OCI-LY3 (cell line): ENCODE measurements around the gene PRODH.

ENCODE experiments used
- H2AFZ ChIP-seq: fragments of 200-600, 300-600 bp; shearing (Covaris generic); 2 replicates; pipeline ENCODE4 v1.6.0; 2014; ENCODE audit warnings: antibody characterized with exemption, low read depth, low read length
- H3K27ac ChIP-seq: fragments of 200-600, 300-600 bp; sonication (generic); 2 replicates; pipeline ENCODE4 v1.5.1; 2014; ENCODE audit warnings: mild to moderate bottlenecking, low read length, moderate library complexity, mixed read lengths
- H3K27me3 ChIP-seq: fragments of 200-600, 300-600 bp; sonication (generic); 2 replicates; pipeline ENCODE4 v1.6.1; 2014; ENCODE audit warnings: low read depth, low read length, mixed read lengths
- H3K36me3 ChIP-seq: fragments of 200-600, 300-600 bp; sonication (generic); replicated peaks from 2 replicates; pipeline ENCODE3; 2014; ENCODE audit warnings: low read depth, low read length, mixed read lengths
- H3K4me1 ChIP-seq: fragments of 300-600, 200-600 bp; sonication (generic); 2 replicates; pipeline ENCODE4 v1.6.1; 2014; ENCODE audit warnings: low read length, mixed read lengths
- H3K4me2 ChIP-seq: fragments of 200-600, 300-600 bp; sonication (generic); 2 replicates; pipeline ENCODE4 v1.6.1; 2014; ENCODE audit warnings: low read length, mixed read lengths
- H3K4me3 ChIP-seq: fragments of 300-600, 200-600 bp; sonication (generic); 2 replicates; pipeline ENCODE4 v1.5.1; 2014; ENCODE audit warnings: antibody characterized with exemption, mild to moderate bottlenecking, low read length, moderate library complexity
- H3K79me2 ChIP-seq: fragments of 300-600, 200-600 bp; shearing (Covaris generic); 2 replicates; pipeline ENCODE4 v1.6.1; 2014; ENCODE audit warnings: mild to moderate bottlenecking, low read length, mixed read lengths
- H3K9ac ChIP-seq: fragments of 300-600, 200-600 bp; shearing (Covaris generic); 2 replicates; pipeline ENCODE4 v1.6.0; 2014; ENCODE audit warnings: mild to moderate bottlenecking, low read length, moderate library complexity
- H3K9me3 ChIP-seq: fragments of 200-600, 300-600 bp; shearing (Covaris generic); 2 replicates; pipeline ENCODE4 v1.6.1; 2014; ENCODE audit warnings: low read length, mixed read lengths; ENCODE audit not compliant: insufficient read depth
- H4K20me1 ChIP-seq: fragments of 200-600, 300-600 bp; sonication (generic); 2 replicates; pipeline ENCODE4 v1.6.1; 2016; ENCODE audit warnings: low read length, mixed read lengths; ENCODE audit not compliant: insufficient read depth
- CTCF ChIP-seq: fragments of 200-600, 300-600 bp; sonication (generic); IDR thresholded peaks from 2 replicates; pipeline ENCODE4 v1.5.1; 2014; ENCODE audit warnings: antibody characterized with exemption, low read length, low read depth
- EZH2phosphoT487 ChIP-seq: fragments of 200-600 bp; shearing (Covaris generic); IDR thresholded peaks from 2 replicates; pipeline ENCODE4 v1.6.1; 2018; ENCODE audit warnings: antibody characterized with exemption, mixed run types, low read depth

The PRODH gene

DNA sequence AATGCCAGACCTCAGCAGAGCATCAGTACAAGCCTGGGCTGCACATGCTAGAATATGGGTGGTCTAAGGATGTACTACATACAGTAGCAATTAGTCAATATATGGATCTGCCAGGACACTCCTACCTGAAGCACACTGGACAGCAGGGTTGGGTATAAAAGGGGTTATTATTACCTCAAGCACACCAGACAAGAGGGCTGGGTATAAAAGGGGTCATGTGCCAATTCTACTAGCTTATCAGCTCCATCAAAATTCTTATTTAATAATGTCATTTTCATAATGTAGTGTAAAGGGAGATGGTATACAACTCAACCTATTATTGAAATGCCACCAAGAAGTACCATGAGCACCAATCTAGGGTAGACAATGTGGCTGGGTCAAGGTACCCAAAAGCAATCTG is 44.7 kb upstream of the PRODH start:
- Histone ChIP-seq H3K4me2 (no peak overlapping the region), H3K9me3 (peaks cover 4% of the 10 kb centered on the region; the same call in 1 of the 2 replicates), H3K4me3 (no peak overlapping the region), H3K27me3 (no peaks in the 10 kb centered on the region; the same call in 1 of the 2 replicates), H3K27ac (no peak overlapping the region), H3K79me2 (no peaks in the 10 kb centered on the region), H3K36me3 (no peaks in the 10 kb centered on the region), H2AFZ (no peak overlapping the region), H3K9ac (no peak overlapping the region), H3K4me1 (no peaks in the 10 kb centered on the region), H4K20me1 (no peaks in the 10 kb centered on the region)
- TF ChIP-seq EZH2phosphoT487 = no peak
- no peak for TF ChIP-seq CTCF

DNA sequence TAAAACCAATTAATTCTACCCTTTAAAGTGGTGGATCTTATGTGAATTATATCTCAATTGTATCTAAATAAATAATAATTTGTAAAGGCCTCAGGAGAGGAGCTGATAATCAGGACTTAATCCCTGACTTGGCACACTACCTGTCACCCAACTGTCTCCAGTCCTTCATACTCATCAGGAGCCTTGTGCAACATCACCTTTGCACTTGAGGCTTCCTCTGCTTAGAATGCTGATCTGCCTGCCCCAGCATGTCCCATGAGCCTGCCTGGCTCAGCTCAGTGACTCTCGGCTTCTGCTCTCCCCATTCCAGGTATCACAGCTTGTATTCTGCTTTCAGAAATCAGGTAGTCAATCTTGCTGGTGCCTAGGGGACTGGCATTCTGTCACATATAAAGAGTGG is 43.9 kb upstream of the PRODH start:
- Histone ChIP-seq H3K27ac (no peak overlapping the region), H3K9me3 (peaks cover 4% of the 10 kb centered on the region; the same call in 1 of the 2 replicates), H2AFZ (no peak overlapping the region), H3K79me2 (no peaks in the 10 kb centered on the region), H3K4me3 (no peak overlapping the region), H3K36me3 (no peaks in the 10 kb centered on the region), H3K27me3 (no peaks in the 10 kb centered on the region; the same call in 1 of the 2 replicates), H4K20me1 (no peaks in the 10 kb centered on the region), H3K4me2 (no peak overlapping the region), H3K4me1 (no peaks in the 10 kb centered on the region), H3K9ac (no peak overlapping the region)
- TF ChIP-seq CTCF (no peak), EZH2phosphoT487 (no peak)

DNA sequence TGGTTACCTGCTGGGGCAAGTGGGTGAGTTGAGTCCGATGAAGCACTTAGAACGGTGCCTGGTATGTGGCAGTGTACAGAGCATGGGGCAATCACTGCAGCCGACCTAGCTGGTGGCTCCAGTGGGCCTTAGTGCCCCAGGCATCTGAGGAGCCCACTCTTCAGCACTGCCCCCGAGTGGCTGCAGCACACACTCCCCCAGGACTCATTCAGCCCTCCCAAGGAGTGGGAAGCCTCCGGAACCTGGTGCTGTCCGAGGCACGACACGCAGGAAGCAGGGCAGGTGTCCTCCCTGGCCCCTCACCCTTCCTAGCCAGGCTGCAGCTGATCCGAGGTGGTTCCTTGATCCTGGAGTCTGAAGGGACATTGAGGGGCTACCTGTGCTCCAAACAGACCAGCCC is 42.4 kb upstream of the PRODH start:
- Histone ChIP-seq H3K36me3 (no peaks in the 10 kb centered on the region), H3K27ac (no peak overlapping the region), H4K20me1 (no peaks in the 10 kb centered on the region), H3K4me1 (no peaks in the 10 kb centered on the region), H3K9me3 (peaks cover 4% of the 10 kb centered on the region; the same call in 1 of the 2 replicates), H3K9ac (no peak overlapping the region), H3K4me2 (no peak overlapping the region), H3K79me2 (no peaks in the 10 kb centered on the region), H3K27me3 (no peaks in the 10 kb centered on the region; the same call in 1 of the 2 replicates), H3K4me3 (no peak overlapping the region), H2AFZ (no peak overlapping the region)
- TF ChIP-seq CTCF (no peak), EZH2phosphoT487 (no peak)

GRCh38 chr22:18977824-18978425 is 41.8 kb upstream of the PRODH start:
- no peak overlapping the region for H2AFZ ChIP-seq
- no peak overlapping the region for H3K4me3 ChIP-seq
- H4K20me1 ChIP-seq = no peaks in the 10 kb centered on the region
- H3K27ac ChIP-seq = no peak overlapping the region
- peaks cover 4% of the 10 kb centered on the region; the same call in 1 of the 2 replicates for H3K9me3 ChIP-seq
- no peaks in the 10 kb centered on the region; the same call in 1 of the 2 replicates for H3K27me3 ChIP-seq
- no peak overlapping the region for H3K4me2 ChIP-seq
- H3K36me3 ChIP-seq = no peaks in the 10 kb centered on the region
- TF ChIP-seq CTCF (no peak), EZH2phosphoT487 (no peak)
- H3K79me2 ChIP-seq = no peaks in the 10 kb centered on the region
- no peak overlapping the region for H3K9ac ChIP-seq
- H3K4me1 ChIP-seq = no peaks in the 10 kb centered on the region
